Measurements from ENCODE around the gene KLK2. TPM values are rescaled to one million over a fixed set of nuclear protein-coding genes. Genes with fewer than 3 reads are reported as not detected.

Gene KLK2
- total and polyA plus RNA-seq, 2 of the 4 experiments (the other 2 are of a cell fraction), result not detected

DNA sequence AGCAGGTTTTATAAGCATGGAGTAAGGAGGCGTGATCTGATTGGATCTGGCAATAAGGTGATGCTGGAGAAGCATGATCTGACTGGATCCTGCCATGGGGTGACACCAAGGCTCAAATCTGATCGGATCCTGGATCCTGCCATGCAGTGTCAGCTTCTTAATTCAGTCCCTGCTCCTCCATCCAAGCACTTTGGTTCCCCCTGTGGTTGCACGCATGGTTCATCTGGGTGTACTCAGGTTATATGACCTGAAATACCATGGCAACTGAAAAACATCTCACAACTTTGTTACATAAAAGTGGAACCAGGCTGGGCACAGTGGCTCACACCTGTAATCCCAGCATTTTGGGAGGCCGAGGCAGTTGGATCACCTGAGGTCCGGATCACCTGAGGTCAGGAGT is 55.6 kb downstream of the KLK2 start:
- Histone ChIP-seq H2BK15ac (ENCODE audit: low read depth, low read length) (no peak overlapping the region), H3K56ac (ENCODE audit: extremely low read depth, insufficient read depth, low read length) (no peak overlapping the region), H2BK5ac (ENCODE audit: low read depth, low read length, poor library complexity, severe bottlenecking) (no peak overlapping the region), H3K9me3 (ENCODE audit: control insufficient read depth, insufficient read depth, low read length) (no peaks in the 10 kb centered on the region), H3K4ac (ENCODE audit: low read depth, low read length) (no peak overlapping the region), H3K23ac (ENCODE audit: low read depth, low read length) (no peak overlapping the region), H3K27me3 (ENCODE audit: control insufficient read depth, insufficient read depth, low read length) (no peaks in the 10 kb centered on the region), H3K14ac (replicated peaks; ENCODE audit: low read depth, low read length) (no peak overlapping the region), H3K9me1 (ENCODE audit: insufficient read depth, low read length) (no peaks in the 10 kb centered on the region), H3K36me3 (ENCODE audit: control insufficient read depth, insufficient read depth, low read length) (no peaks in the 10 kb centered on the region), H3K4me3 (ENCODE audit: insufficient read depth, low read depth, low read length) (no peak overlapping the region), H4K5ac (ENCODE audit: low read depth, low read length) (no peak overlapping the region), H2BK120ac (ENCODE audit: low read depth, low read length) (no peak overlapping the region), H3K79me1 (ENCODE audit: low read depth in 1 of 2, low read length in 2 of 2) (no peaks in the 10 kb centered on the region), H4K20me1 (ENCODE audit: insufficient read depth, low read length) (no peaks in the 10 kb centered on the region), H4K8ac (ENCODE audit: low read depth in 2 of 2, low read length in 2 of 2) (no peak overlapping the region), H3K4me1 (ENCODE audit: control insufficient read depth, insufficient read depth, low read length) (no peaks in the 10 kb centered on the region), H2AK5ac (ENCODE audit: low read depth, low read length) (no peak overlapping the region), H3K27ac (ENCODE audit: insufficient read depth, low read length) (no peak overlapping the region), H2BK20ac (ENCODE audit: low read depth, low read length) (no peak overlapping the region), H3K4me2 (ENCODE audit: low read depth, low read length) (no peak overlapping the region), H3K9ac (ENCODE audit: low read depth, low read length) (no peak overlapping the region), H4K91ac (ENCODE audit: insufficient read depth, low read depth, low read length) (no peak overlapping the region), H2AFZ (replicated peaks; ENCODE audit: low read length, poor library complexity) (no peak overlapping the region), H3K18ac (ENCODE audit: low read depth, low read length) (no peak overlapping the region), H2AK9ac (replicated peaks; ENCODE audit: low read depth, low read length, poor library complexity) (no peak overlapping the region)
- DNase-seq, result no peak
- ChIA-PET POLR2A (ENCODE audit: unreplicated experiment) (no interaction called here), CTCF (interaction anchor here (0.5 kb wide), 1 partner anchor 166 kb away, joined by 7 read pairs; no protein-coding TSS in a partner anchor)
- WGBS, 2 experiments (ENCODE audit: extremely low coverage in 2 of 2, insufficient read length in 1 of 2), result 58% methylated on average over 3 of the region's 5 CpGs; no CpG with 5 or more reads in 1 of the 2 experiments
- in situ Hi-C loops (cut with MboI; ENCODE audit: low sequenced_read_pairs), result loop anchor here (10.0 kb wide), 1 partner anchor 564 kb away; the partner anchor contains the start of gene NAPSA
- no peak for TF ChIP-seq MXI1 (IDR thresholded peaks at IDR 0.05; ENCODE audit: borderline replicate concordance, low read depth, low read length)
- TF ChIP-seq, protein P1, sequence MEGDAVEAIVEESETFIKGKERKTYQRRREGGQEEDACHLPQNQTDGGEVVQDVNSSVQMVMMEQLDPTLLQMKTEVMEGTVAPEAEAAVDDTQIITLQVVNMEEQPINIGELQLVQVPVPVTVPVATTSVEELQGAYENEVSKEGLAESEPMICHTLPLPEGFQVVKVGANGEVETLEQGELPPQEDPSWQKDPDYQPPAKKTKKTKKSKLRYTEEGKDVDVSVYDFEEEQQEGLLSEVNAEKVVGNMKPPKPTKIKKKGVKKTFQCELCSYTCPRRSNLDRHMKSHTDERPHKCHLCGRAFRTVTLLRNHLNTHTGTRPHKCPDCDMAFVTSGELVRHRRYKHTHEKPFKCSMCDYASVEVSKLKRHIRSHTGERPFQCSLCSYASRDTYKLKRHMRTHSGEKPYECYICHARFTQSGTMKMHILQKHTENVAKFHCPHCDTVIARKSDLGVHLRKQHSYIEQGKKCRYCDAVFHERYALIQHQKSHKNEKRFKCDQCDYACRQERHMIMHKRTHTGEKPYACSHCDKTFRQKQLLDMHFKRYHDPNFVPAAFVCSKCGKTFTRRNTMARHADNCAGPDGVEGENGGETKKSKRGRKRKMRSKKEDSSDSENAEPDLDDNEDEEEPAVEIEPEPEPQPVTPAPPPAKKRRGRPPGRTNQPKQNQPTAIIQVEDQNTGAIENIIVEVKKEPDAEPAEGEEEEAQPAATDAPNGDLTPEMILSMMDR (conservative IDR thresholded peaks at IDR 0.05; ENCODE audit: low read depth, low read length), result no peak
- no peak for TF ChIP-seq BHLHE40 (IDR thresholded peaks at IDR 0.05; ENCODE audit: low read depth, low read length)
- TF ChIP-seq, protein P2, sequence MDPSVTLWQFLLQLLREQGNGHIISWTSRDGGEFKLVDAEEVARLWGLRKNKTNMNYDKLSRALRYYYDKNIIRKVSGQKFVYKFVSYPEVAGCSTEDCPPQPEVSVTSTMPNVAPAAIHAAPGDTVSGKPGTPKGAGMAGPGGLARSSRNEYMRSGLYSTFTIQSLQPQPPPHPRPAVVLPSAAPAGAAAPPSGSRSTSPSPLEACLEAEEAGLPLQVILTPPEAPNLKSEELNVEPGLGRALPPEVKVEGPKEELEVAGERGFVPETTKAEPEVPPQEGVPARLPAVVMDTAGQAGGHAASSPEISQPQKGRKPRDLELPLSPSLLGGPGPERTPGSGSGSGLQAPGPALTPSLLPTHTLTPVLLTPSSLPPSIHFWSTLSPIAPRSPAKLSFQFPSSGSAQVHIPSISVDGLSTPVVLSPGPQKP (IDR thresholded peaks at IDR 0.05; ENCODE audit: borderline replicate concordance, low read depth, low read length), result no peak
- TF ChIP-seq FOS (IDR thresholded peaks at IDR 0.05; ENCODE audit: low read depth, low read length), result no peak
- no peak for TF ChIP-seq CEBPB (IDR thresholded peaks at IDR 0.05; ENCODE audit: low read depth, low read length)
- no peak for TF ChIP-seq POLR2A (IDR thresholded peaks at IDR 0.05; ENCODE audit: low read depth, low read length)
- TF ChIP-seq SMC3 (IDR thresholded peaks at IDR 0.05; ENCODE audit: low read depth, low read length), result no peak
- no peak for TF ChIP-seq RCOR1 (IDR thresholded peaks at IDR 0.05; ENCODE audit: insufficient replicate concordance, low read length)
- no peak for TF ChIP-seq MAFK (IDR thresholded peaks at IDR 0.05; ENCODE audit: low read depth, low read length)
- no peak for TF ChIP-seq CHD1 (IDR thresholded peaks at IDR 0.05; ENCODE audit: low read depth, low read length)
- no peak for TF ChIP-seq NFE2L2 (IDR thresholded peaks at IDR 0.05; ENCODE audit: low read depth, low read length)
- TF ChIP-seq USF2 (IDR thresholded peaks at IDR 0.05; ENCODE audit: low read depth, low read length), result no peak
- no peak for TF ChIP-seq MAZ (IDR thresholded peaks at IDR 0.05; ENCODE audit: borderline replicate concordance, low read depth, low read length)
- no peak for TF ChIP-seq RAD21 (IDR thresholded peaks at IDR 0.05; ENCODE audit: low read length)
- TF ChIP-seq RFX5 (IDR thresholded peaks at IDR 0.05; ENCODE audit: low read depth, low read length), result no peak
- dilution Hi-C loops (cut with HindIII; ENCODE audit: low sequenced_read_pairs, unreplicated experiment), result no loop called here
- intact Hi-C loops (cut with micrococcal nuclease), result loop anchor here (10.0 kb wide), 1 partner anchor 124 kb away; no protein-coding TSS in a partner anchor
- ATAC-seq (ENCODE audit: low read depth), result no peak
- BruUV-seq (replicated peaks), result no TSS peak
